ENCODE data around the gene ARSB. TPM values are rescaled to one million over a fixed set of nuclear protein-coding genes. Genes with fewer than 3 reads are reported as not detected.

The ARSB gene
- total RNA-seq, 1 donor, result 26.3 TPM

DNA sequence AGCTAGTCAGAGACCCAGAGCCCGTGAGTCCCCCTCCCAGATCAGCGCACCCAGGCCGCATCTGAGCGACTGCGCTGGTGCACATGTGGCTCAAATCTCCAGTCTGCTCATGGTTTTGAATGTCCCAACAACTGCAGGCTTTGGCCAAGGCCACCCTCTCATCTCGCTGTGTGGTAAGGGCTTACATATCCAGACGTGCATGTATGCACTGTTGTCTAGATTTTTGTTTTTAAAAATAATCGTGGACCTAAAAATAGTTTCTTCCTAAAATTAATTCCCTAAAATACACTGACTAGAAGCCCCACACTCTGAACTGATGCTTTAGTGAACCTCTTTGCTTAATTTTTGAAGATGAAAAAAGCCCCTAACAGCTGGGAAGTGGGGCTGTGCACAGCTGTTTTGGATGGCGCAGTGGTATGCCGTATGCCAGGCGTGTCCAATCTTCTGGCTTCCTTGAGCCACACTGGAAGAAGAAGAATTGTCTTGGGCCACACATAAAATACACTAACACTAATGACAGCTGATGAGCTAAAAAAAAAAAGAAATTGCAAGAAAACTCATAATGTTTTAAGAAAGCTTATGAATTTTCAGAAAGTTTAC is 193.5 kb downstream of the ARSB start:
- H3K4me3 ChIP-seq (ENCODE audit: low read depth, low read length), result no peak overlapping the region
- TF ChIP-seq, protein P1, sequence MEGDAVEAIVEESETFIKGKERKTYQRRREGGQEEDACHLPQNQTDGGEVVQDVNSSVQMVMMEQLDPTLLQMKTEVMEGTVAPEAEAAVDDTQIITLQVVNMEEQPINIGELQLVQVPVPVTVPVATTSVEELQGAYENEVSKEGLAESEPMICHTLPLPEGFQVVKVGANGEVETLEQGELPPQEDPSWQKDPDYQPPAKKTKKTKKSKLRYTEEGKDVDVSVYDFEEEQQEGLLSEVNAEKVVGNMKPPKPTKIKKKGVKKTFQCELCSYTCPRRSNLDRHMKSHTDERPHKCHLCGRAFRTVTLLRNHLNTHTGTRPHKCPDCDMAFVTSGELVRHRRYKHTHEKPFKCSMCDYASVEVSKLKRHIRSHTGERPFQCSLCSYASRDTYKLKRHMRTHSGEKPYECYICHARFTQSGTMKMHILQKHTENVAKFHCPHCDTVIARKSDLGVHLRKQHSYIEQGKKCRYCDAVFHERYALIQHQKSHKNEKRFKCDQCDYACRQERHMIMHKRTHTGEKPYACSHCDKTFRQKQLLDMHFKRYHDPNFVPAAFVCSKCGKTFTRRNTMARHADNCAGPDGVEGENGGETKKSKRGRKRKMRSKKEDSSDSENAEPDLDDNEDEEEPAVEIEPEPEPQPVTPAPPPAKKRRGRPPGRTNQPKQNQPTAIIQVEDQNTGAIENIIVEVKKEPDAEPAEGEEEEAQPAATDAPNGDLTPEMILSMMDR (IDR thresholded peaks at IDR 0.05; ENCODE audit: insufficient read depth, low read depth, low read length), result no peak
- no peak for DNase-seq (ENCODE audit: low read depth)

GRCh38 chr5:78787783-78788182 is 197.3 kb downstream of the ARSB start:
- DNase-seq (ENCODE audit: low read depth), result peak; percentile 70
- no peak overlapping the region for H3K4me3 ChIP-seq (ENCODE audit: low read depth, low read length)
- TF ChIP-seq, protein P1 (IDR thresholded peaks at IDR 0.05; ENCODE audit: insufficient read depth, low read depth, low read length), result no peak

- DNase-seq (ENCODE audit: low read depth), result no peak
- no peak overlapping the region for H3K4me3 ChIP-seq (ENCODE audit: low read depth, low read length)
- TF ChIP-seq, protein P1 (IDR thresholded peaks at IDR 0.05; ENCODE audit: insufficient read depth, low read depth, low read length), result no peak
These were observed 199.7 kb downstream of the ARSB start for GRCh38 chr5:78785454-78785853.

DNA sequence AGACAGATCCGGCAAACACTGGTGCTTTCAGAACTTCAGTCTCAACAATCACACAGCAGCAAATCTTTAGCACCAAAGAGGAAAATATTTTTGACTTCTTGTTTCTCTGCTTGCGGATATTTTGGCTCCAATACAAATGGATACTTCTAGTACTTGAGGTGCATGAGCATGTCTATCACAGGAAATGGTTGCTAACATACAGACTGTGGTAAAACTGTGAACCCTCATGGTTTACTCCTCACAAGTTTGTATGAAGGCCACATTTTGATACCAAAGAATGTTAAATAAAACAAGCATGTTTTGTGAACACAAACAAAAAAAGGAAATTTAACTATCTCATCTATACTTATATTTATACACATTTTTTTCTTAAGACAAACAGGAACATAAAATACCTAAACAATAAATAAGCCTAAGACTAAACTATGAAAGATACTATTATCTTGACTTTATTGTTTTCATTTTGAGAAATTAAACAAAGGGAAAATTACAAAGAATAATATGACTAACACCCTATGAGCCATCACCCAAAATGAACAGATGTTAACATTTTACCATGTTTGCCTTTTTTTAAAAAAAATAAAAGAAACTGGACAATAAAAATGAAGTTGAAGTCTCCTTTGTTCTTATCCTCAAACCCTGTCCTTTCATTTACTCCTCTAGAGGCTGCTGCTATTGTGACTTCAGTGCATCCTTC is 201.5 kb downstream of the ARSB start:
- TF ChIP-seq, protein P1 (IDR thresholded peaks at IDR 0.05; ENCODE audit: insufficient read depth, low read depth, low read length), result no peak
- peak; percentile 56 for DNase-seq (ENCODE audit: low read depth)
- no peak overlapping the region for H3K4me3 ChIP-seq (ENCODE audit: low read depth, low read length)

DNA sequence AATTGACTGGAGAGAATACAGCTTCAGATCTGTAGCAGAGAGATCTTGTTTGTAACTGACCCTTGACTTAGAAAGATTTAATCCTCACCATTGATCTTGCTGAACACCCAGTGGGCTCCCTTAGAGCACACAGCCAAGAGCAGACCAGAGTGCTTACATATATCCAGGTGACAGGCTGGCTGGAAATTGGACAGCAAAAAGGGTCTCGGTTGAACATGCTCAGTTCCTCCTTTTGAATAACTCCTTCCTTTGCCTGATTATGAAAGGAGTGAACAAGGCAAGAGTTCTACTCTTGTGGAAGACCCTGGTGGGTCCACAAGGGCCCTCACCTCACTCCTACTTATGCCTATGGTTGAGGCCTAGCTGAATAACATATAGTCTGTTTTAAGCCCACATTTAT is 202.4 kb downstream of the ARSB start:
- TF ChIP-seq, protein P1 (IDR thresholded peaks at IDR 0.05; ENCODE audit: insufficient read depth, low read depth, low read length), result no peak
- H3K4me3 ChIP-seq (ENCODE audit: low read depth, low read length), result no peak overlapping the region
- no peak for DNase-seq (ENCODE audit: low read depth)

- DNase-seq (ENCODE audit: low read depth), result no peak
- H3K4me3 ChIP-seq (ENCODE audit: low read depth, low read length), result no peak overlapping the region
- TF ChIP-seq, protein P1 (IDR thresholded peaks at IDR 0.05; ENCODE audit: insufficient read depth, low read depth, low read length), result no peak
These were observed 203.4 kb downstream of the ARSB start for GRCh38 chr5:78781611-78782286.

All from fibroblast of villous mesenchyme (primary cell).